HG02678 (cell line): ENCODE data around the gene GNAT2.

Experiments
- ATAC-seq: cut with Tn5 transposase; IDR thresholded peaks from one replicate; pipeline ENCODE4 v1.9.1; 2021; ENCODE audit warnings: mild to moderate bottlenecking, moderate library complexity; ENCODE audit not compliant: unreplicated experiment

The GNAT2 gene

DNA sequence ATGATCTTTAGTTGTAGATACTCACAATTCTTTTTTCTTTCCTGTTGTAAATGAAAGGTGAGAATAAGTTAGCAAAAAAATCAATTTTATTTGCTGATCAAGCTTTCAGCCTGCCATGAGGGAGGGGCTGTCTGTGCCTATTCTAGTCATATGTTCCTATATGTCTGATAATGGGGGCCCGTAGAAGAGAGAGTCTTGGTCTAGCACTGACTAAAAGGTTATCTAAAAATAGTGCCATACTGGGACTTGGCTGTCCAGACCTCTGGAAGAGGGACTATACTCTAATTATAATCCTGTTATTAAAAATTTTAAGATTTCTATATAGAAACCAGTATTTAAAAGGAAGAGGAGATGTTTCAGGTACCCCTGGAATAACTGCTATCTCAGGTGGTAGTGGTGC lies 52.4 kb downstream of the GNAT2 start:
- ATAC-seq: no peak

- no peak for ATAC-seq
Observed at GRCh38 chr1:109565241-109565640, 54.2 kb downstream of the GNAT2 start.

DNA sequence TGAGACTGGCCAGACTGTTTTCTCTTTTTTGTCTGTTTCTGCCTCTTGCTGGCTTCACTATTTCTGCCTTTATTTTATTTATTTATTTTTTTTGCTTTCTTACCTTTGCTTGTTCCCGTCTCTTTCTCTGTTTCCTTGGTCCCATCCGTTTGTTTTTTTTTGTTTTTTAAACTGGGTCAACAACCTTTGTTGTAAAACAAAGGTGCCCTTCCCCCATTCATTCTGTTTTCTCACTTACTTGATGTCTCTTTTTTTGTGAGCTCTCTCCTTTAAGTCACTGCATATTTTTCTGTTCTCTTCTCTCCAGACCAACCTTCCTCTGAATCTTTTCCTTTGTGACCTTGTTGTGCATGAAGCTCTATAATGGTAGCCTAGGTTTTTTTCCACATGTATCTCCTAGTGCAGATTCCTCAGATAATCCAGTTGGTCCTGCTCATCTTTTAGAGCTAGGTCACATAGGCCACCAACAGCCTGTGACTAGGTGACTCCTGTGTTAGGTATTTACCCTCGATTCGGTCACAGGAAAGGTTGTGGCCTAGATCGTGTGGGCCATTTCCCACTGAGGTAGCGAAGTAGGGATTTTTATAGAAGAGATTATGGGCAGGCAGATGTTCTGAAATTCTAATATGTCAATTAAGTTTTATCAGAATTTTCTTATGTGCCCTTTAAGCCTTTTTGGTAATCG lies 55.1 kb downstream of the GNAT2 start:
- ATAC-seq: no peak

DNA sequence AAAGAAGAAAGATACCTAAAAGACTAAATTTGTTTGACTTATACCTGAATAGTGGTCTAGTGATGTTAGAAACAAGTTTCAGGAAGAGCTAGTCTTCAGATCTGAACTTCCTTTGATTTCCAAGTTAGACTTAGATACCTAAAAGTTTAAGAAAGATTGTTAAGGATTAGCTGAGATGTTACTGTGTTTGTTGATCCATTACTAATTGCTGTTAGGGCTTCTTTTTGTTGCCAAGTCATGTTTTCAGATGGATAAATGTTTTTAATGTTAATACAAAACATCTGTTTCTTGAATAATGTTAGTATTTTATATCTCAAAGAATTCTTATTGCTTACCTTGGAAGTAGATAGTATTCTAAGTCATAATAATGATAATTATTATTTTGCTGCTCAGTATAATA lies 59.4 kb downstream of the GNAT2 start:
- ATAC-seq: no peak

- ATAC-seq: no peak
Observed at GRCh38 chr1:109557520-109557919, 61.9 kb downstream of the GNAT2 start.

DNA sequence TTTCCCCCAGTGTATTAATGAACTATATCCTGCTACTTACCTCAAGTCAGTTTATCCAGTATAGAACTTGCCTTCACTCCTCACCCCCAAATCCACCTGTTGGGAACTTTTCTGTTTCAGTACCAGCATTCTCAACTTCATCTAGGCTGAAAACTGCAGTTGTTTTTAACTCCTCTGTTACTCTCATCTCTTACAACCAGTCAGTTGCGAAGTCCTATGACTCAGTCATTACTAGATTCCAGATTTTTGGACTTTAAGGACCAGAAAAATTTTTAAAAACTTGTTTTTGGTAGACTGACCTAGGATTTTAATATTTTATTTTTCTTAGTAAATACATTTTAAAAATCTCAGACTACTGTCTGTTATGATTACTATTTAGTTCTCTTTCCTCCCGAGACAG lies 62.9 kb downstream of the GNAT2 start:
- ATAC-seq: no peak
